H1 (cell line): ENCODE data around the gene GSC. TPM values are rescaled to one million over a fixed set of nuclear protein-coding genes. Genes with fewer than 3 reads are reported as not detected.

Experiments used
- CTCF ChIA-PET: fragments of 300-600 bp; sonication (Branson Sonifier 250); formaldehyde crosslinking; loops from one replicate; lab custom pipeline; 2021; ENCODE audit not compliant: partially characterized antibody; lab: Charles Lee
- POLR2A ChIA-PET: fragments of 300-600 bp; sonication (Branson Sonifier 250); formaldehyde crosslinking; loops from one replicate; lab custom pipeline; 2021; ENCODE audit warnings: inconsistent platforms; ENCODE audit not compliant: partially characterized antibody; lab: Charles Lee
- DNase-seq, 2 experiments: peaks; one replicate each; pipeline versions ENCODE4 v3.0.0 to v3.0.0-alpha.2; 2010 to 2022; ENCODE audit warnings: low spot score in 2 of 2, low read depth in 1 of 2, mixed read lengths in 1 of 2
- FAIRE-seq: peaks from 2 replicates; lab custom pipeline; 2011; peaks lifted over from hg19 to GRCh38; lab: Jason Lieb, UNC
- H2AFZ ChIP-seq: 2 replicates; pipeline ENCODE4 v1.8.1; 2012; ENCODE audit warnings: low read length, inconsistent platforms
- H2AK5ac ChIP-seq: 2 replicates; pipeline ENCODE4 v1.6.1; 2013; ENCODE audit warnings: low read depth, low read length
- H2BK120ac ChIP-seq: replicated peaks from 2 replicates; pipeline ENCODE3; 2013; ENCODE audit warnings: low read depth, low read length, inconsistent platforms
- H2BK12ac ChIP-seq: 2 replicates; pipeline ENCODE4 v1.6.1; 2013; ENCODE audit warnings: low read depth, low read length
- H2BK15ac ChIP-seq: 2 replicates; pipeline ENCODE4 v1.6.1; 2013; ENCODE audit warnings: low read length
- H2BK20ac ChIP-seq: 2 replicates; pipeline ENCODE4 v1.6.1; 2013; ENCODE audit warnings: low read length
- H2BK5ac ChIP-seq: 2 replicates; pipeline ENCODE4 v1.6.1; 2013; ENCODE audit warnings: low read depth, low read length
- H3K14ac ChIP-seq: 2 replicates; pipeline ENCODE4 v1.6.1; 2013; ENCODE audit warnings: inconsistent platforms; ENCODE audit not compliant: insufficient read length
- H3K18ac ChIP-seq: 2 replicates; pipeline ENCODE4 v1.6.1; 2013; ENCODE audit warnings: low read length; ENCODE audit errors: extremely low read depth
- H3K23ac ChIP-seq: 2 replicates; pipeline ENCODE4 v1.6.1; 2013; ENCODE audit warnings: inconsistent platforms; ENCODE audit not compliant: insufficient read length
- H3K23me2 ChIP-seq: 2 replicates; pipeline ENCODE4 v1.6.1; 2013; ENCODE audit warnings: low read depth, low read length
- H3K27ac ChIP-seq: 2 replicates; pipeline ENCODE4 v1.6.1; 2011; ENCODE audit warnings: low read depth, low read length, inconsistent platforms
- H3K27me3 ChIP-seq, 4 experiments: replicated peaks in 1 of 4; 1 replicate in 1 of 4; 2 replicates in 3 of 4; pipeline versions ENCODE4 v1.6.1 to v1.8.1; 2011 to 2013; ENCODE audit warnings: low read length in 3 of 4, mild to moderate bottlenecking in 3 of 4, inconsistent platforms in 2 of 4, mixed read lengths in 2 of 4, moderate library complexity in 1 of 4; ENCODE audit not compliant: control insufficient read depth in 3 of 4, insufficient read depth in 3 of 4; ENCODE audit errors: extremely low read depth in 1 of 4
- H3K36me3 ChIP-seq, 4 experiments: 2 replicates each; pipeline versions ENCODE4 v1.6.1 to v1.8.1; 2011 to 2013; ENCODE audit warnings: mild to moderate bottlenecking in 4 of 4, low read length in 3 of 4, moderate library complexity in 2 of 4, control low read depth in 1 of 4, inconsistent platforms in 1 of 4; ENCODE audit not compliant: insufficient read depth in 4 of 4, control insufficient read depth in 2 of 4
- H3K4ac ChIP-seq: replicated peaks from 2 replicates; pipeline ENCODE3; 2013; ENCODE audit warnings: low read length, low read depth, mixed read lengths, inconsistent platforms; ENCODE audit not compliant: insufficient read length
- H3K4me1 ChIP-seq, 4 experiments: replicated peaks in 1 of 4; 1 replicate in 1 of 4; 2 replicates in 3 of 4; pipeline versions ENCODE4 v1.6.1 to v1.8.1; 2011 to 2013; ENCODE audit warnings: low read length in 3 of 4, inconsistent platforms in 2 of 4, mixed read lengths in 1 of 4; ENCODE audit not compliant: insufficient read depth in 4 of 4, control insufficient read depth in 3 of 4
- H3K4me2 ChIP-seq, 2 experiments: 2 replicates each; pipeline versions ENCODE4 v1.6.1 to v1.8.1; 2011 to 2013; ENCODE audit warnings: low read depth in 2 of 2, low read length in 2 of 2, control low read depth in 1 of 2, inconsistent platforms in 1 of 2, mild to moderate bottlenecking in 1 of 2; ENCODE audit not compliant: insufficient read depth in 1 of 2
- H3K4me3 ChIP-seq, 4 experiments: fragments of 200-600, 300-600 bp in 1 of 4; sonication (generic), shearing (Covaris generic), sonication (Bioruptor Twin) in 1 of 4; 2 replicates each; pipeline versions ENCODE4 v1.5.1 to v1.8.1; 2011 to 2016; ENCODE audit warnings: low read length in 4 of 4, low read depth in 3 of 4, control low read depth in 2 of 4, inconsistent platforms in 2 of 4, mild to moderate bottlenecking in 2 of 4, mixed read lengths in 1 of 4, moderate library complexity in 1 of 4; ENCODE audit not compliant: insufficient read depth in 2 of 4; ENCODE audit errors: extremely low read depth in 1 of 4
- H3K56ac ChIP-seq: replicated peaks from 2 replicates; pipeline ENCODE3; 2013; ENCODE audit warnings: low read depth, mild to moderate bottlenecking, mixed read lengths, low read length, inconsistent platforms; ENCODE audit not compliant: insufficient read length
- H3K79me1 ChIP-seq: 2 replicates; pipeline ENCODE4 v1.6.1; 2013; ENCODE audit warnings: low read depth, low read length, control low read depth
- H3K79me2 ChIP-seq, 2 experiments: 2 replicates each; pipeline versions ENCODE4 v1.6.1 to v1.8.1; 2012 to 2013; ENCODE audit warnings: low read length in 2 of 2, mild to moderate bottlenecking in 2 of 2, inconsistent platforms in 1 of 2; ENCODE audit not compliant: insufficient read depth in 2 of 2, control insufficient read depth in 1 of 2
- H3K9ac ChIP-seq, 4 experiments: replicated peaks in 1 of 4; 1 replicate in 1 of 4; 2 replicates in 3 of 4; pipeline versions ENCODE4 v1.6.1 to v1.8.1; 2011 to 2013; ENCODE audit warnings: low read depth in 3 of 4, low read length in 3 of 4, control low read depth in 2 of 4, mild to moderate bottlenecking in 2 of 4, moderate library complexity in 2 of 4, inconsistent platforms in 1 of 4; ENCODE audit errors: extremely low read depth in 1 of 4
- H3K9me3 ChIP-seq, 2 experiments: 2 replicates each; pipeline versions ENCODE4 v1.6.1 to v1.8.1; 2012 to 2013; ENCODE audit warnings: mild to moderate bottlenecking in 2 of 2, moderate library complexity in 2 of 2, control low read depth in 1 of 2, inconsistent platforms in 1 of 2, low read depth in 1 of 2, low read length in 1 of 2, mixed read lengths in 1 of 2; ENCODE audit not compliant: insufficient read depth in 2 of 2
- H4K20me1 ChIP-seq, 2 experiments: replicated peaks in 1 of 2; 2 replicates each; pipeline versions ENCODE3 to v1.8.1; 2011 to 2013; ENCODE audit warnings: inconsistent platforms in 2 of 2, low read length in 2 of 2, mild to moderate bottlenecking in 1 of 2; ENCODE audit not compliant: insufficient read depth in 2 of 2, control insufficient read depth in 1 of 2
- H4K5ac ChIP-seq: 2 replicates; pipeline ENCODE4 v1.6.1; 2013; ENCODE audit warnings: low read length, low read depth, mixed read lengths, inconsistent platforms; ENCODE audit not compliant: insufficient read length
- H4K8ac ChIP-seq: 2 replicates; pipeline ENCODE4 v1.8.0; 2013; ENCODE audit warnings: mild to moderate bottlenecking, moderate library complexity, low read length, inconsistent platforms; ENCODE audit not compliant: insufficient read depth; ENCODE audit errors: extremely low read depth
- H4K91ac ChIP-seq: replicated peaks from 2 replicates; pipeline ENCODE3; 2013; ENCODE audit warnings: low read length, mixed read lengths, inconsistent platforms; ENCODE audit not compliant: insufficient read length
- GTF2F1 ChIP-seq: IDR thresholded peaks from 2 replicates; pipeline ENCODE4 v1.6.1; 2012; ENCODE audit warnings: low read depth, low read length, improper control_type of control experiment, borderline replicate concordance
- KDM4A ChIP-seq: IDR thresholded peaks from one replicate; pipeline ENCODE4 v1.7.1; 2012; ENCODE audit warnings: low read depth, mild to moderate bottlenecking, moderate library complexity, low read length, inconsistent platforms; ENCODE audit not compliant: severe bottlenecking
- RXRA ChIP-seq: IDR thresholded peaks from 2 replicates; pipeline ENCODE4 v1.6.1; 2011; ENCODE audit warnings: low read depth, mild to moderate bottlenecking, low read length, moderate library complexity; ENCODE audit not compliant: insufficient read depth
- WGBS, 2 experiments: shearing (Covaris generic) in 1 of 2; methylation state at CpG; one replicate each; pipeline versions ENCODE4 v1.1.6 to v1.1.7; 2013 to 2015; ENCODE audit warnings: low lambda C conversion rate in 2 of 2, mixed read lengths in 2 of 2, inconsistent platforms in 1 of 2, low coverage in 1 of 2, missing lambda C conversion rate in 1 of 2; ENCODE audit not compliant: insufficient replicate concordance in 2 of 2, insufficient coverage in 1 of 2, insufficient read length in 1 of 2; ENCODE audit errors: extremely low coverage in 1 of 2, missing lambda C conversion rate in 1 of 2; 5-methylcytosine and 5-hydroxymethylcytosine counted together
- polyA plus RNA-seq, 7 experiments: library from polyadenylated mRNA; depleted of rRNA in 3 of 7; stranded (reverse) in 5 of 7; unstranded in 2 of 7; fragments of >200 nt in 5 of 7; fragments of 200-250 nt in 2 of 7; gene quantifications; 1 replicate in 5 of 7; 2 replicates in 1 of 7; 4 replicates in 1 of 7; pipeline versions ENCODE4 v1.2.1 to v1.2.3, GENCODE V29; 2011 to 2013; ENCODE audit warnings: missing spikeins in 2 of 7, mixed read lengths in 2 of 7
- total RNA-seq: library from RNA; stranded (reverse); fragmentation: NEBNext Ultra II Directional; extraction: Animal tissue kit (Norgen Biotek cat#: 25700); gene quantifications from 2 replicates; pipeline ENCODE4 v1.2.1, GENCODE V29; 2021

The GSC gene
- total and polyA plus RNA-seq, 2 of the 8 experiments (the other 6 are each of a cell fraction or from before 2014, with no cell fraction given) = 0.17 to 0.54 TPM

DNA sequence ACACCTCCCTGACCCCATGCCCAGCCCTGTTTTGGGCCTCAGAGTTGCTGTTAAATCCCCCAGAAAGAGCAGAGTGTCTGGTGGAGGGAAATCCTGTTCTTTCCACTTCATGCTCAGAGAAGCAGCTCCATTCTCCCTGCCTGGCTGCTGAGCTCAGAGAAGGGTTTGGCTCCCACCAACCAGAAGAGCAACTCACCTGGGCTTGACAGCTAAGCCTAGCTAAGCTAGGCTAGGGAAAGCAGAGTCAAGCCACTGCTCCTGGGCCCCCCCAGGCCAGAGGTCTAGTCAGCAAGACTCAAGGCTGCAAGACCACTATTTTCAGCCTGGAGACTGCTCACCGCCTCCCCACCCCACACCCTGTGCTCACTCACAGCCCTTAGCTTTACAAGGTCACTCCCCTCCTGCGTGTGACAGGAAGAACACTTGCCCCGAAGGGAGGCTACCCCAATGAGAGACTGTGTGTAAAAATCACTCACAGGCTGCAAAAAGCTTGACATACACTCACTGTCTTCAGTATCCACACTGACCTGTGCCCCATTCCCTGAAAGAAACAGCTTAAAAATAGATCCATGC is 13.5 kb downstream of the GSC start:
- no peak overlapping the region for H3K56ac ChIP-seq
- no peaks in the 10 kb centered on the region for H3K23me2 ChIP-seq
- no peak overlapping the region for H3K18ac ChIP-seq
- no peak overlapping the region for H3K4me2 ChIP-seq
- no peak overlapping the region for H3K14ac ChIP-seq
- no peaks in the 10 kb centered on the region for H3K9me3 ChIP-seq
- no peak overlapping the region for H2AFZ ChIP-seq
- no peak overlapping the region for H4K5ac ChIP-seq
- no peak overlapping the region for H2BK15ac ChIP-seq
- H4K8ac ChIP-seq = no peak overlapping the region
- H2BK12ac ChIP-seq = no peak overlapping the region
- no peak overlapping the region for H2BK5ac ChIP-seq
- TF ChIP-seq GTF2F1 = no peak
- no peak for TF ChIP-seq RXRA
- TF ChIP-seq KDM4A = no peak
- no peak overlapping the region for H3K23ac ChIP-seq
- DNase-seq (no peak), FAIRE-seq (no peak)
- H3K27ac ChIP-seq = no peak overlapping the region
- H3K9ac ChIP-seq = no peak overlapping the region
- POLR2A ChIA-PET = no interaction called here
- H3K36me3 ChIP-seq = no peaks in the 10 kb centered on the region
- H3K79me1 ChIP-seq = no peaks in the 10 kb centered on the region
- H4K20me1 ChIP-seq = no peaks in the 10 kb centered on the region
- H3K27me3 ChIP-seq = no peaks in the 10 kb centered on the region; a peak in 1 of 7 replicates
- no peak overlapping the region for H3K4me3 ChIP-seq
- CTCF ChIA-PET = interaction anchor here (0.5 to 3.5 kb wide), 7 partner anchors 8 to 1344 kb away, joined by 3 to 23 read pairs (median 4); no protein-coding TSS in a partner anchor
- no peak overlapping the region for H2AK5ac ChIP-seq
- H2BK120ac ChIP-seq = no peak overlapping the region
- no peaks in the 10 kb centered on the region for H3K4me1 ChIP-seq
- 86% methylated on average over 3 of the region's 3 CpGs; no CpG with 5 or more reads in 1 of the 2 experiments for WGBS, 2 experiments
- no peak overlapping the region for H4K91ac ChIP-seq
- no peak overlapping the region for H3K4ac ChIP-seq
- no peaks in the 10 kb centered on the region for H3K79me2 ChIP-seq
- H2BK20ac ChIP-seq = no peak overlapping the region
